Stimulated activated CD8-positive, alpha-beta memory T cell treated with anti-CD3 and anti-CD28 coated beads, Interleukin-12 subunit alpha, Interleukin-12 subunit beta, amount 100 ng/mL, for 4 hours (primary cell): Measurements from ENCODE around the gene CDH5.
"Not testable (repeated sequence)": the region's sequence is repeated elsewhere in the genome, so short reads cannot be mapped to it uniquely, and the experiment has no call there.

ENCODE experiments used
- DNase-seq: peaks from one replicate; pipeline ENCODE4 v3.0.0-alpha.2; 2020; ENCODE audit warnings: low read depth

CDH5 gene

GRCh38 chr16:66438536-66438935, 72.0 kb downstream of the CDH5 start:
- DNase-seq, result no peak

DNA sequence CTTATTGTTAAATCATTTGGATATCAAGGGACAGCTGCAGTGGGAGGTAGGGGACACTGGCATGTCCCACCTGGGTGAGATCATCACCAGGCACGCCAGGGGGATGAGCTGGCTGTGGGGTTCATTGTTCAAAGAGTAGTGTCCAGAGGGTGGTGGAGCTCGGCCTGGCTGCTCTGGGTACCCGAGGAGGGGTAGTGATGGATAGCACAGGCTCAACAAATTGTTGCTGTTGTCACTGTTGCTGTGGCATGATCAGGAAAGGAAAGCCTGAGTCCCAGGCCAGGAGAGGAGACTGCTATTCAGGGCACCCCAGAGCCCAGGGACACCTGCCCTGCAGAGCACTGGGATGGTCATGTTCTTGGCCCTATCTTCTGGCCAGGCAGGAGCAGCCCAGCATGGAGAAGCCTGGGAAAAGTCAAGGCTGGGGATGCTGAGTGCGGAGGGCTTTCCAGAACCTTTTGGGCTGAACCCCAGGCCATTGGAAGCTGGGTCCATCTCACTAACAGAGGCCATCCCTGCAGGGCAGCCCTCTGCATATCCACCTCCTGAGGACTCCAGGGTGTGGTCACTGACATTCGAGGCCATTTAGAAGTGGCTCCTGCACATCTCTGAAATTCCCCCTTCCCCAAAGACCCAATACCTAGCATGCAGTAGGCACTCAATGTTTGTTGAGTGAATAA, 72.7 kb downstream of the CDH5 start:
- no peak for DNase-seq

GRCh38 chr16:66440271-66440802, 73.8 kb downstream of the CDH5 start:
- DNase-seq, result no peak

- DNase-seq, result no peak
These were observed 74.5 kb downstream of the CDH5 start for GRCh38 chr16:66440970-66441369.

GRCh38 chr16:66441586-66442375, 75.3 kb downstream of the CDH5 start:
- no peak for DNase-seq

- no peak for DNase-seq
These were observed 76.2 kb downstream of the CDH5 start for GRCh38 chr16:66442502-66443268.

GRCh38 chr16:66443269-66443652, 76.8 kb downstream of the CDH5 start:
- DNase-seq, result no peak

- DNase-seq, result no peak
These were observed 77.6 kb downstream of the CDH5 start for GRCh38 chr16:66444049-66444481.

GRCh38 chr16:66446737-66447136, 80.2 kb downstream of the CDH5 start:
- DNase-seq, result no peak

- no peak for DNase-seq
These were observed 81.0 kb downstream of the CDH5 start for GRCh38 chr16:66447491-66447890.

GRCh38 chr16:66451548-66451947, 85.1 kb downstream of the CDH5 start:
- DNase-seq, result no peak

DNA sequence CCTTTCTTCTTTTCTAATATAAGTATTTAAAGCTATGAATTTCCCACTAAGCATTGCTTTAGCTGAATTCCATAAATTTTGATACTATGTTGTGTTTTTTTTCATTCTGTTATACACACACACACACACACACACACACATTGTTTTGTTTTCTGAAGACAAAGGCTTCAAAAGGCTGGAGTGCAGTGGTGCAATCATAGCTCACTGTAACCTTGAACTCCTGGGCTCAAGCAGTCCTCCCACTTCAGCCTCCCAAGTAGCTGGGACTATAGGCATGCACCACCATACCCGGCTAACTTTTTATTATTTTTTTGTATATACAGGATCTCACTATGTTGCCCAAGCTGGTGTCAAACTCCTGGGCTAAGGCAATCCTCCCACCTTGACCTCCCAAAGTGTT, 86.7 kb downstream of the CDH5 start:
- not testable (repeated sequence) for DNase-seq
